ENCODE data around the gene RAB3GAP2. TPM values are rescaled to one million over a fixed set of nuclear protein-coding genes. Genes with fewer than 3 reads are reported as not detected.

Gene RAB3GAP2
- total RNA-seq, 1 donor from 2014 or later = 51.2 TPM

DNA sequence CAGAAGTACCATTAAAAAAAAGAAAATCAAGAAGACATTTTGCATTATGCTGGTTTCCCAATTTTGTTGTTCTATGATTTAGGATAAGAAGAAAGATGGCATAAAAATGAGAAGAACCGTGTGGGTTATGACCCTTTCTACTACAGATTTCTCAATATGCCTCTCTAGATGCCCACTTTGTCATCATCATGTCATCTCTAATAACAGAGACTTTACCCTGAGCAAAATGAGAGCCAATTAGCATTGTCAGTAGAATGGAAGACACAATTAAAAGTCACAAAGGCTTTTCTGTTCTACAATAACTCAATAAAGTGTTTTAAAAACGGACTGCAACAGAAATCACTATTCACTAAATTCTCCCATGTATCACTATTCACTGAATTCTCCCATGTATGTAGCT, 85.5 kb downstream of the RAB3GAP2 start:
- no peak overlapping the region for H3K27ac Mint-ChIP-seq
- H3K4me1 Mint-ChIP-seq (ENCODE audit: unreplicated experiment) = no peaks in the 10 kb centered on the region
- TF ChIP-seq, protein P1, sequence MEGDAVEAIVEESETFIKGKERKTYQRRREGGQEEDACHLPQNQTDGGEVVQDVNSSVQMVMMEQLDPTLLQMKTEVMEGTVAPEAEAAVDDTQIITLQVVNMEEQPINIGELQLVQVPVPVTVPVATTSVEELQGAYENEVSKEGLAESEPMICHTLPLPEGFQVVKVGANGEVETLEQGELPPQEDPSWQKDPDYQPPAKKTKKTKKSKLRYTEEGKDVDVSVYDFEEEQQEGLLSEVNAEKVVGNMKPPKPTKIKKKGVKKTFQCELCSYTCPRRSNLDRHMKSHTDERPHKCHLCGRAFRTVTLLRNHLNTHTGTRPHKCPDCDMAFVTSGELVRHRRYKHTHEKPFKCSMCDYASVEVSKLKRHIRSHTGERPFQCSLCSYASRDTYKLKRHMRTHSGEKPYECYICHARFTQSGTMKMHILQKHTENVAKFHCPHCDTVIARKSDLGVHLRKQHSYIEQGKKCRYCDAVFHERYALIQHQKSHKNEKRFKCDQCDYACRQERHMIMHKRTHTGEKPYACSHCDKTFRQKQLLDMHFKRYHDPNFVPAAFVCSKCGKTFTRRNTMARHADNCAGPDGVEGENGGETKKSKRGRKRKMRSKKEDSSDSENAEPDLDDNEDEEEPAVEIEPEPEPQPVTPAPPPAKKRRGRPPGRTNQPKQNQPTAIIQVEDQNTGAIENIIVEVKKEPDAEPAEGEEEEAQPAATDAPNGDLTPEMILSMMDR (conservative IDR thresholded peaks at IDR 0.05) = no peak
- peaks cover 7% of the 10 kb centered on the region for H3K36me3 Mint-ChIP-seq
- no peak for DNase-seq (ENCODE audit: extremely low spot score, unreplicated experiment)
- H3K4me3 Mint-ChIP-seq = no peak overlapping the region
- H3K9me3 Mint-ChIP-seq = no peaks in the 10 kb centered on the region
- H3K27me3 Mint-ChIP-seq = no peaks in the 10 kb centered on the region

DNA sequence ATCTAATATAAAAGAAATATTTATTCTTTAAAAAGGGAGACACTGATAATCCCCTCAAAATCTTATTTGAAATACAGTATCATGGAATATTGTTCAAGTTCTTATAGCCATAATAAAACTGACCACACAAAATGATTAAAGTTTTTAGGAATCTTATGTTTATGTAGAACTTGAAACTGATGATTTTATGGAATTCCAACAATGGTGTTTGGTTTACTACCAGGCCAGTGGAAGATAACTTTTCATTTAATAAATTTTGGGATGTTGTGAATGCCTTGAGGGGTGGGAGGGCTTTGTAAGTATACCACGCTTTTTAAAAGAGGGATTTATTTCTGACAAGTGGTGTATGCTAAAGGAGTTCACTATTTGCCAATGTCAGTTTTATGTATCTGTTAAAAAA, 87.7 kb downstream of the RAB3GAP2 start:
- Mint-ChIP-seq H3K9me3 (no peaks in the 10 kb centered on the region), H3K4me1 (ENCODE audit: unreplicated experiment) (no peaks in the 10 kb centered on the region), H3K36me3 (peaks cover 20% of the 10 kb centered on the region), H3K27me3 (no peaks in the 10 kb centered on the region), H3K4me3 (no peak overlapping the region), H3K27ac (no peak overlapping the region)
- DNase-seq (ENCODE audit: extremely low spot score, unreplicated experiment) = no peak
- TF ChIP-seq, protein P1 (conservative IDR thresholded peaks at IDR 0.05) = no peak

DNA sequence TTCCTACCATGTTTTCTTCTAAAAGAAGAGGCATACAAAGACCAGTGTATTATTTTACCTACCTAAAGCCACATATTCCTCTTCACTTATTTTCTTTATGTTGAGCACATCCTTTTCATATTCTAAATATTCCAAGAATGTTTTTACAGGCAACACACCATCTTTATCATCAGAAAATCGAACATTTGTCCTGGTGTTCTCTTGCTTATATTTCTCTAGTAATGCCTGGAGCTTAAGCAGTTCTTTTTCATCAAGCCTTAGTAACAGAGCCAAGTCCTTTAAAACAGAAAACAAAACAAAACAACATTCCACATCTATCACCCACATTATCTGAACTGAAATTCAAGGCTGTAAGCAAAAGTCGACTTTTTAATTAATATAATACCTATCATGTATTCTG, 89.6 kb downstream of the RAB3GAP2 start:
- Mint-ChIP-seq H3K27me3 (no peaks in the 10 kb centered on the region), H3K36me3 (peaks cover 30% of the 10 kb centered on the region), H3K4me3 (no peak overlapping the region), H3K27ac (no peak overlapping the region), H3K4me1 (ENCODE audit: unreplicated experiment) (no peaks in the 10 kb centered on the region), H3K9me3 (no peaks in the 10 kb centered on the region)
- TF ChIP-seq, protein P1 (conservative IDR thresholded peaks at IDR 0.05) = no peak
- no peak for DNase-seq (ENCODE audit: extremely low spot score, unreplicated experiment)

DNA sequence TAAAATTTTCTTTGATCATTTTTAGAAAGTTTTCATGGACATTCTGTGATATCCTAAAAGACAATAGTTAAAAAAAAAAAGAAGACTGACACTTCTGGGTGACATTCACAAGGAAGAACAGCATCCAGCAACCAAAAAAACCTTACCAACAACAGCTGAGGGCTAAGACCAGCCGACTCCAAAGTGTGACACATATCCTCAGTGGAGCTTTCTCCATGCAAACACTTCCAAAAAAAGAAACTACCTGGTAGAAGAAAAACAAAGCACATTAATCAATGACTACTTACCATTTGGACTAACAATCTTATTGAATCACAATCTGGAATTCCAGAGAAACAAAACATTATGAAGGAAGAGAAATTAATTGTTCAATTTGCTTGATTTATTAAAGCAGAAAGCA, 90.1 kb downstream of the RAB3GAP2 start:
- Mint-ChIP-seq H3K36me3 (peaks cover 35% of the 10 kb centered on the region), H3K9me3 (no peaks in the 10 kb centered on the region), H3K4me1 (ENCODE audit: unreplicated experiment) (no peaks in the 10 kb centered on the region), H3K27me3 (no peaks in the 10 kb centered on the region), H3K4me3 (no peak overlapping the region), H3K27ac (no peak overlapping the region)
- DNase-seq (ENCODE audit: extremely low spot score, unreplicated experiment) = no peak
- TF ChIP-seq, protein P1 (conservative IDR thresholded peaks at IDR 0.05) = no peak

DNA sequence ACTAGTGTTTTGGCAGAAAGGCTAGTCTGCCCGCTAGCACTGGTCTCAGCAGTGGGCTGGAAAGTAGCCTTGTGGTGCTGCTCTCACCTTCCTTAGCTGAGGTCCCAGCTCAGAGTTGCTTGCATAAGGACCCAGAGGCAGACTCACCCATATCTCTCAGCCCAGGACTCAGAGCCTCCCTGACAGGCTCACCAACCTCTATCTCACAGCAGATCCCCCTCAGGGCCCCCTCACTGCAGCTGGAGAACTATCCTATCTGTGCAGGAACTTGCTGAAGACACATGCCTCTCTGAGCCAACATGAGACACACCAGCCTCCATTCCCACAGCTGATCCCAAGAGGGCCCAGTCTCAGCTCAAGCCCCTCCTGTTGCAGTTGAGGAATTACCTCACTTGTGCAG, 95.7 kb downstream of the RAB3GAP2 start:
- no peak for DNase-seq (ENCODE audit: extremely low spot score, unreplicated experiment)
- TF ChIP-seq, protein P1 (conservative IDR thresholded peaks at IDR 0.05) = no peak
- Mint-ChIP-seq H3K36me3 (peaks cover 49% of the 10 kb centered on the region), H3K4me1 (ENCODE audit: unreplicated experiment) (no peaks in the 10 kb centered on the region), H3K4me3 (no peak overlapping the region), H3K9me3 (no peaks in the 10 kb centered on the region), H3K27me3 (no peaks in the 10 kb centered on the region), H3K27ac (no peak overlapping the region)
